SH-SY5Y (cell line): ENCODE measurements around the gene SCN4B.

Source experiments
- GATA2 ChIP-seq: IDR thresholded peaks from 2 replicates; pipeline ENCODE4 v1.6.1; 2011; ENCODE audit warnings: mild to moderate bottlenecking, low read depth, low read length
- GATA3 ChIP-seq: IDR thresholded peaks from 2 replicates; pipeline ENCODE4 v1.6.1; 2011; ENCODE audit warnings: low read depth, mild to moderate bottlenecking, low read length, moderate library complexity

GRCh38 chr11:118087931-118088330, 64.7 kb downstream of the SCN4B start:
- TF ChIP-seq GATA2 (no peak), GATA3 (no peak)
